ENCODE data around the gene RHOBTB1.

GRCh38 chr10:60944910-60945297 is 919 bp upstream of the RHOBTB1 start:
- TF ChIP-seq POLR2A (IDR thresholded peaks at IDR 0.05; ENCODE audit: low read depth, low read length) (no peak), TAF1 (IDR thresholded peaks at IDR 0.05; ENCODE audit: borderline replicate concordance, low read depth, low read length) (no peak), POLR2AphosphoS5 (IDR thresholded peaks at IDR 0.05; ENCODE audit: low read depth, low read length) (no peak)

Data from GM12892 (cell line).